Hepatic stellate cell (primary cell): ENCODE measurements around the gene PGAM5.
"Not testable (repeated sequence)": the region's sequence is repeated elsewhere in the genome, so short reads cannot be mapped to it uniquely, and the experiment has no call there.

Experiments used
- DNase-seq: peaks from one replicate; pipeline ENCODE4 v3.0.0; 2011; ENCODE audit warnings: low spot score

Gene PGAM5

DNA sequence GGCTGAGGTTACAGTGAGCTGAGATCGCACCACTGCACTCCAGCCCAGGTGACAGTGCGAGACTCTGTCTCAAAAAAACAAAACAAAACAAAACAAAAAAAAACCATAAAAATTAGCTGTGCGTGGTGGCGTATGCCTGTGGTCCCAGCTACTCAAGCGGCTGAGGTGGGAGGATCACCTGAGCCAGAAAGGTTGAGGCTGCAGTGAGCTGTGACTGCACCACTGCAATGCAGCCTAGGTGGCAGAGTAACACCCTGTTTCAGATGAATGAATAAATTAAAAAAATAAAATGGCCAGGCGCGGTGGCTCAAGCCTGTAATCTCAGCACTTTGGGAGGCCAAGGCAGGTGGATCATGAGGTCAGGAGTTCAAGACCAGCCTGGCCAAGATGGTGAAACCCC lies 43.0 kb downstream of the PGAM5 start:
- DNase-seq = not testable (repeated sequence)

- DNase-seq = no peak
These were observed 43.7 kb downstream of the PGAM5 start for GRCh38 chr12:132754160-132754932.

GRCh38 chr12:132758825-132759224 lies 48.2 kb downstream of the PGAM5 start:
- DNase-seq = not testable (repeated sequence)

- no peak for DNase-seq
These were observed 48.7 kb downstream of the PGAM5 start for GRCh38 chr12:132759359-132759758.

GRCh38 chr12:132761032-132761920 lies 50.6 kb downstream of the PGAM5 start, which contains the start of gene ANKLE2:
Gene ANKLE2 (minus strand): TSS chr12:132761832. CDS start chr12:132761798, 34 bp downstream.
- peak; percentile 86 for DNase-seq

DNA sequence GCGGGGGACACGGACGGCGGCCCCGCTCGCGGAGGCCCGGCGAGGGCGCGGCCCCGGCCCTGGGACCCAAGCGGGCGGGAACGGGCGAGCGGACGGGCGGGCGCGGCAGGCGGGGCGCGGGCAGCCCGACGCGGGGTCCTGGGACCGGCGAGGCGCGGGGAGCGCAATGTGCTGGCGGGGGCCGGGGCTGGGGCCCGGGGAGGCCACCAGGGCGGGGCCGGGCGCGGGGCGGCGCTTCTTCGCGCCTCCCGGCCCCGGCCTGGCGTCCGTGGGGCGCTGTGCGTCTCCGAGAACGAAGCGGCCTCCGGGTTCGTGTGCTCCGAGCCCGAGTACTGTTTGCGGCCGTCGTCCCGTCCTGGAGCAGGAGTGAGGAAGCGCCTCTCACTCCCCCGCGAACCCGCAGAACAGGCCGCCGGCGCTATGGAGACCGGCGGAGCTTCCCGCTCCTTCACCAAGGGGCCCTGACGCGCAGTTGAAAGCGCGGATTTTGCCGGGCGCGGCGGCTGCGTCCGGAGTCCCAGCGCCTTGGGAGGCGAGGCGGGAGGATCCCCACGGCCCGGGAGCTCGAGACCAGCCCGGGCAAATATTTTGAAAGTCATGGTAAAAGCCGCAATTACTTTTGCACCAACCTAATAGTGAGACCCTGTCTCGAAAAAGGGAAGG lies 51.4 kb downstream of the PGAM5 start:
- peak; percentile 95 for DNase-seq

GRCh38 chr12:132764231-132764630 lies 53.6 kb downstream of the PGAM5 start:
- no peak for DNase-seq

- DNase-seq = no peak
These were observed 54.7 kb downstream of the PGAM5 start for GRCh38 chr12:132765361-132765760.

DNA sequence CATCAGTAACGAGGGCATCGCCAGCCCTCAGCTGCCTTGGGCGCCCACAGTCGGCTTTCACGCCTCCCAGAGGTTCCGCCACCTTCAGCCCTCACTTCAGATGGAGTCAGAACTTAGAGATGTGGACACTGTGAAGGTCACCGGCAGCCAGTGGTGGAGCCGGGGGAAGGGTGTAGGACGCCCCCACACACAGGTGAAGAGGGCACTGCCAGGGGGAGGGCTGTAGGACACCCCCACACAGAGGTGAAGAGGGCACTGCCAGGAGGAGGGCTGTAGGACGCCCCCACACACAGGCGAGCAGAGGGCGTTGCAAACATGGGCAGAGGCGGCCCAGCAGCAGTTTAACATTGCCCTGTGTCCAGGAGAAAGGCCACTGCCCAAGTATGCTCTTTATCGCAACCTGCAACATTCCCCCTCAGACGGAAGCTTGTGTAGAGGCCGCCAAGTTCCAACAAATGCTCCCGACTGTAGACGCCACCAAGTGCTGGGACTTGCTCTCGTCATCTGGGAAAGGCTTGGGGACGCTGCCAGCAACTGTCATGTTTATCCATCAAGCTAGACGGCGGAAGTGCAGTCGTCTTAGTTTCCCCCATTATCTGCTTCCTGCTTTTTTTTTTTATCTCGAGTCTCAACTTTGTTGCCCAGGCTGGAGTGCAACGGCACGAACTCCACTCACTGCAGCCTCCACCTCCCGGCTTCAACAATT lies 55.9 kb downstream of the PGAM5 start:
- peak; percentile 64 for DNase-seq

DNA sequence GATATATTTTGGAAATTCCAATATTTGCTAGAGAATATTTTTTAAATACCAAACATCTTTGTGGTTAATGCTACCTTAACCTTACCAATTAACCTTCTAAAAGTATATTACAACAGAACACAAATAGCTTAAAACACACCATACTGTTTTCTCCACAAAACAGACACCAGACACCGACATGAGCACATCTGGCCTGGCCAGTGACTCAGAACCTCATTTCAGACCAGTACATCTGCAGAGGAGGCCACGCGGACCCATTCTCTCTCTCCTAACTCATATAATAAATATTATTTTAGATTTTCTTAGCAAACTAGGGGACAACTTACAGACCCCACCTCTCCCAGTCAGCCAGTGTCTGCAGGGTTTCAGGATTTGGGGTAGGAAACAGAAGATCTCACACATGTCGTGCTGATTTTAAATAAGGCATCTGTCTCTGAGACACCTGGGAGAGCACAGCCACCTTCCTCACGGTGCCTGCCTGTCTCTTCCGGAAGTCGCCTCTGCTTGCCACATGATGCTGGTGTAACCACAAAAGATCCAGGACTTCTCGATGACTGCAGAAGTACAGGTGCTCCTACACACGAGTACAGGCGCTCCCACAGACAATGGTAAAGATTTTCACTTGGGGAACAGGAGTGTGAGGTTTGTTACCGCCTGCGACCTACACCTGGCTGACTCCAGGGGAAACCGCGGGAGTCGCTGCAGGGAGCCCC lies 60.6 kb downstream of the PGAM5 start:
- no peak for DNase-seq
